Eye (tissue), 1 donor: Measurements from ENCODE around the gene BAMBI.
A peak's percentile ranks its signal among the peaks of the same experiment; 100 is the strongest.

Experiments used
- DNase-seq: peaks from one replicate; pipeline ENCODE4 v3.0.0-alpha.2; 2015

BAMBI gene

DNA sequence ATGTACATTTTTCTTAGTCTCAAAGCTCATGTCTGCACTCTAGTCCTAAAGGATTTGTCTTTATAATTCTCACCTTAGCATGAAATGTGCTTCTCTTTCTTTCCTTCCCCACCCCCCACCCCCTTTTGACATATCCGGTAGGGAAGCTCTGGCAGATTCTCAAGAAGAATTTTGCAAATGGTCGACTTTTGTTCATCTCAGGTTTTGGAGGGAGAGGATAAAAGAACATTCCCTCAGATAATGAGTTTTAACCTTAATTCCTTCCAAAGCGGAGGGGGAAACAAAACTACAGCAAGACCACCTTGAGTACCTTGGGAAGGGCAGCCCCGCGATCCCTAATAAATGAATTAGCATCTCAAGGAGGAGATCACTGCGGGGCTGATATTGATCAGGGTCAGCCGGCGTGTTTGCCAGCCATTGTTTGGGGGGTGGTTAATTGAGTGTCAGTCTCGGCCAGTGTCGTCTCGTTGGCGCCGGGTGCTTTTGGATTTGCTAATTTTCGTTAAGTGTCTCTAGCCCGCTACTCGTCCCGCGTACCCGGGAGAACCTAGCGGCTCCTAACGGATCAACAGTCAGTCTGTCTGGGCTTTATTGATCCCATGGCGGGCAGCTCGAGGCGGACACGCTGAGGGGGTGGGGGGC, 874 bp upstream of the BAMBI start:
- peak; percentile 82 for DNase-seq

DNA sequence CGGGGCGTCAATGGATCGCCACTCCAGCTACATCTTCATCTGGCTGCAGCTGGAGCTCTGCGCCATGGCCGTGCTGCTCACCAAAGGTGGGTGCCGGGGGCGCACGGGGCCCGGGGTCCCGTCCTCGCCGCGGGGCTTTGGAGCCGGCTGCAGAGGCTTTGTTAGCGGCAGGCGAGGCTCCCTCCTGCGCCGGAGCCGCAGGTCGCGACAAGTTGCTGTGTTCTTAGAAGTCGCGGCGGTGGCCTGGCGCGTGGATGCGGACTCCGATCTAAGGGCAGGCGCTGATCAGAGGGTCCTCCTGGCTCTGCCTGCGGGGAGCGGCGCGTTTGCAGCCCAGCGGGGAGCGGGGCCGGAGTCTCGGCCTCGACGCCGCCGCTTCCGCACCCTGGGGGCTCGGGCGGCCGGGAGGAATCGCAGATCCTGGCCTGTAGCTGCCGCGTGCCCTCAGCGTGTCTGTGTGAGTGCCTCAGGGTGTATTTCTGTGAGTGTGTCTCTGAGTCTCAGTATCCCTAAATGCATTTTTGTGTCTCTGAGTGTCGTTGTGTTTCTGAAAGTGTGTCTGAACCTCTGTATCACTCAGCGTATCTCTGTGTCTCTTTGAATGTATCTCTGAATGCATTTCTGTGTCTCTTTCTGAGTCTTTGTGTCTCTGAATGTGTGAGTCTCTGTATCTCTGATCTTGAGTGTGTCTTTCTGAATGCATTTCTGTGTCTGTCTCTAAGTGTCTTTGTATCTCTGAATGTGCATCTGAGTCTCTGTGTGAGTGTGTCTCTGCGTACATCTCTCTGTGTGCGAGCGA, 766 bp downstream of the BAMBI start:
- DNase-seq = peak; percentile 78

GRCh38 chr10:28678687-28679457, 1.6 kb downstream of the BAMBI start:
- peak; percentile 62 for DNase-seq

GRCh38 chr10:28679581-28680357, 2.4 kb downstream of the BAMBI start:
- DNase-seq = peak; percentile 71

DNA sequence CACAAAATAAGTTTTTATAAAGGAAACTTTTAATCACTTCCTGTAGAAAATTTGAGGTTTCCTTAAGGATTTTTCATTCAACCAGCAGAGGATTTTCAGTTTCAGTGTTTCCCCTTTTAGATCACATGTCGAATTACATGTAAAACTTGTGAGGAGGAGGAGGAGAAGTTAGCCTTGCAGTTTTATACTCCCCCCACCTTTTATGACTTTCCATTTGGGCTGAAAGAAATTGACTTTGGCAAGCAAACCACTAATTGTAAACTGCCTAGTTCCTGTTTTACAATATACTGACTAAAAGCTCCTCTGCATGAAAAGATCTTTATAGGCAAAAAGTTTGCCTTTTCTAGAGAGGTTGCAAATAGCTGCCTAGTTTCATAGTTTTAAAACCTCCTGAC, 3.0 kb downstream of the BAMBI start:
- DNase-seq = no peak

- DNase-seq = no peak
These were observed 4.0 kb downstream of the BAMBI start for GRCh38 chr10:28681291-28681763.

- DNase-seq = no peak
These were observed 4.8 kb downstream of the BAMBI start for GRCh38 chr10:28681928-28682750.

DNA sequence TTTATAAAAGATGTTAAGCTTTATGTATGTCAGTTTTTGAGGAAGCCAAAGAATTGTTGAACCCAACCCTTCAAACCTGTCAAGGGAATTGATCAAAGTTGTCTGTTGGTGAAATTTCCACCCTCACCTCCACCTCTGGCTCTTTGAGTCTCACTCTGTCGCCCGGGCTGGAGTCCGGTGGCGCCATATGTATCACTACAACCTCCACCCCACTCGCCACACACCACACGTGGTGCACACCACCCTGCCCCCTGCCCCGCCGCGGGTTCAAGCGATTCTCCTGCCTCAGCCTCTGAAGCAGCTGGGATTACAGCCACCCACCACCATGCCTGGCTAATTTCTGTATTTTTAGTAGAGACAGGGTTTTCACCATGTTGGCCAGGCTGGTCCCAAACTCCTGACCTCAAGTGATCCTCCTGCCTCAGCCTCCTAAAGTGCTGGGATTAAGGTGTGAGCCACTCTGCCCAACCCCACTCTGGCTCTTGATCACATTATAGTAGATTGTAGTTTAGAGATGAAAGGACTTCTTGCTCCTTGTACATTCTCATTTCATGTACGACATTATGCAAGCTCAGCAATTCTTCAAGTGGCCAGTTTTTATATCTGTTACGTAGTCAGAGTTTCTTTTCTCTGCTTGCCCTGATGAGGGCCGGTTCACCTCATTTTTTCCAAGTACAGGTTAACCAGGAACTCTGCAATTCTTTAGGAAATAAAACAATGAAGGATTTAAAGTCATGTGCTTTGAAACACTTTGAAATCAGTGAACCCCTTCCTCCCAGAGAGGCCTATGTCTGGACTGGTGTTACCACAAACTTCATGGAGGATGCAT, 7.0 kb downstream of the BAMBI start:
- DNase-seq = no peak

DNA sequence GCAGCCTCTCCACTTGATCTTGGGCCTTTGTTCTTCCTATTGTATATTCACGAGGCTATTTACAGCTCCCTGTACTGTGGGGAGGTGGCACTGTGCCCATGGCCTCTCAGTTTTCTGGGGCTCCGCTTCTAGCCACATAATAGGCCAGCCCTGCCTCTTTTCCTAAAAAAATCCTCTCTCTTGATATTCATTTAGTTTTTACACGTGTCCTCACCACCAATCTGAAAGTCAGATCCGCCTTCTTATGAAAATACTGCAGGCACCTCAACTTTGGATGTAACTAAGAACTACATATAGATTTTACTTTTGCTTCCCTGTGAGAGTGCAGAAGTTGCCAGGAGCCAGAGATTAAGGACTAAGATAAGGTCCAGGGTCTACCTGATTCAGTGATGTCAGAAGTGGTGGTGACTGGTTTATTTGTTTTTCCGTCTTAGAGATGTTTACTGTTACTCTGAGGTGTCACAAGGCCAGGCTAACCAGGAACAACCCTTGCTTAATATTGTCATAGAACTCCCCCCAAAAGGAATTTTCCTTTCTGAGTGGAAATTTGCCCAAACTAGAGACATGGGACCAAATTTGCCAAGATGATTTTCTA, 7.8 kb downstream of the BAMBI start:
- no peak for DNase-seq

- no peak for DNase-seq
These were observed 8.4 kb downstream of the BAMBI start for GRCh38 chr10:28685717-28686116.

GRCh38 chr10:28686835-28687682, 9.7 kb downstream of the BAMBI start:
- DNase-seq = no peak

GRCh38 chr10:28687683-28688001, 10.3 kb downstream of the BAMBI start:
- DNase-seq = no peak

GRCh38 chr10:28690545-28690944, 13.2 kb downstream of the BAMBI start:
- no peak for DNase-seq

- DNase-seq = no peak
These were observed 13.9 kb downstream of the BAMBI start for GRCh38 chr10:28691187-28691694.

DNA sequence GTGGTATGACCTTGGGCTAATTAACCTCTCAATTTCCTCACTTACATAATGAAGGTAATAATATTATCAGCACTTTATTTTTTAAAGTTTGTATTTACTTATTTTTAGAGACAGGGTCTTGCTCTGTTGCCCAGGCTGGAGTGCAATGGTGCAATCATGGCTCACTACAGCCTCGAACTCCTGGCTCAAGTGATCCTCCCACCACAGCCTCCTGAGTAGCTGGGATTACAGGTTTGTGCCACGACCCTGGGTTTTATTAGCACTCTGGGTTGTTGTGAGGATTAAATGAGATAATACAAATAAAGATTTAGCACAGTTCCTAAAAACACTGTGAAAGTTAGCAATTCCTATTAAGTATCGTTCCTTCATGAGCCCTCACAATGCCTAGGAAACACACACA, 14.7 kb downstream of the BAMBI start:
- no peak for DNase-seq

DNA sequence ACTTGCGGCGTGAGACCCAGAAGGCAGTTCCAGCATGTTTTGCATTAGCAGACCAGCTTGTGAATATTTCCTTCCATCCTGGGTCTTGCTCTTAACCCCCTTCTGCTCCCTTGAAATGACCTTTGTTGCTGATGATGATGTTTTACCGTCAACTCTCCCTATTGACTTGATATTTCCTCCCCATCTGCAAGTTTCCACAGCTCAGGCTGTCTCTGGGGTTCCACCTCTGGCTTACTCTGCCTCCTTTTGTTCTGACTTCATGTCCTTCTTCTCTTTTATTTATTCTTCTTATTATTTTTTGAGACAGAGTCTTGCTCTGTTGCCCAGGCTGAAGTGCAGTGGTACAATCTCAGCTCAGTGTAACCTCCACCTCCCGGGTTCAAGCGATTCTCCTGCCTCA, 17.2 kb downstream of the BAMBI start:
- DNase-seq = no peak

DNA sequence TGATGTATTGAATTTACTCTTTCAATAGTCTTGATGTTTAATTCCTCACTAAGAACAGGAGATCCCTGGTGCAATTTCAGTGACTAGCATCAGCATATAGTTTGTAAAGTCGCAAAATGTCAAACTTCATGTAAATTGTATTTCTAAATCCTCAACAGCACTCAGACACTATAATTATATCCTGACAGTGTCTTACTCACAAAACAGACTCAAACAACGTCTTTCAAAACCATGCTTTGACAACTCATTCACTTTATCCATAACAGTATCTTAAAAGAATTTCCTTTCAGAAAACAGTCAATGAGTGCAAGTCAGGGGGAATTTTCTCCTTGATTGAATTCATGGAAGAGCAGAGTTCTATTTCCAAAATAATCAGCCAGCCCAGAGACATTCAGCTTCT, 20.8 kb downstream of the BAMBI start:
- peak; percentile 29 for DNase-seq

GRCh38 chr10:28704464-28705161, 27.3 kb downstream of the BAMBI start:
- peak; percentile 44 for DNase-seq

- no peak for DNase-seq
These were observed 28.2 kb downstream of the BAMBI start for GRCh38 chr10:28705472-28705871.
